HG02840 (cell line): ENCODE data around the gene BDKRB2.

Experiments used
- ATAC-seq: cut with Tn5 transposase; IDR thresholded peaks from one replicate; pipeline ENCODE4 v1.9.1; 2021; ENCODE audit warnings: mild to moderate bottlenecking, moderate library complexity, moderate number of reproducible peaks; ENCODE audit not compliant: unreplicated experiment, low FRiP score

Gene BDKRB2

DNA sequence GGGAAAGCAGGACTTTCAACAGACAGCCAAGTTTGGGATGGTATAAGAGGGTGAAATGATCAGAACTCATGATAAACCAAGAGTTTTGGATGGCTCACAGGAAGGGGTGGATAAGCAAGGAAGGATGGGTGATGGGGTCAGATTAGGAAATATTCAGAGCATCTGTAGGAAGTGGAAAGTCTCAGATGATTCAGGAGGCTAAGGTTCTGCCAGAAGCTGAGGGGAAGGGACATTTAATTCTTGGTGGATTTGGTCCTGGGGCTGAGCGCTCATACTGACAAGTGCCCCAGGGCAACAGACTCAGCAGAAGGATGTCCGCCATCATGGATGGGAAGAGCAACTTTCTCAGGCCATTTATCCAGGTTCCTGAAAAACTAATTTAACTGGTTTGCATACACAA, 28.4 kb upstream of the BDKRB2 start:
- ATAC-seq: no peak

- no peak for ATAC-seq
Measured at GRCh38 chr14:96176811-96177211, 27.8 kb upstream of the BDKRB2 start.

DNA sequence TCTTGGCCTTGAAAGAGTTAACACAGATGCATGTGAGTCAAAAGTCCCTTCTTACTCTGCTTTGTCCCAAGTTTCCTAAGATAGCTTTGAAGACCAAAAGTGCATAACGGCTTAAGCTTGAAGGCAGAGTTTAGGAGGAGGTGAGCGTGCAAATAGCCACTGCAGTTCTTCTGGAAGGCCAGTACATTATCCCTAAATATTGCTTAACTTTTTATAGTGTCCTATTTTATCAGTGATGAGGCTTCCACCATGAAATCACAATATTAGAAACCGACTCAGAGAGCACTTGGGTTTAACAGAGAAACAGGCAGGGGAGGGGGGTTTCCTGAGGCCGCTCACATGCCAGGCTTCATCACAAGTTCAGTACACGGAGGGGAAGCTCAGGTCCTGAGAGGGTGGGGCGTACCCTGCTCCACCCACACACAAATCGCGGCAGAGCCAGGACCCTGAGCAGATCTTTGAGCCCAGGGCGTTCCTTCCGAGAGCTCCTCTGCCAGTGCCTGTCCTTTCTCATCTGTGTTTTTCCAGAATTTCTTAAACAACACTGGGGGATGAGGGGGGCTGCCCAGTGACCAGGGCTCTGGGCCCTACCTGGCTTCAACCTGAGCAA, 26.8 kb upstream of the BDKRB2 start:
- ATAC-seq: no peak

GRCh38 chr14:96178461-96179321, 25.9 kb upstream of the BDKRB2 start:
- no peak for ATAC-seq

DNA sequence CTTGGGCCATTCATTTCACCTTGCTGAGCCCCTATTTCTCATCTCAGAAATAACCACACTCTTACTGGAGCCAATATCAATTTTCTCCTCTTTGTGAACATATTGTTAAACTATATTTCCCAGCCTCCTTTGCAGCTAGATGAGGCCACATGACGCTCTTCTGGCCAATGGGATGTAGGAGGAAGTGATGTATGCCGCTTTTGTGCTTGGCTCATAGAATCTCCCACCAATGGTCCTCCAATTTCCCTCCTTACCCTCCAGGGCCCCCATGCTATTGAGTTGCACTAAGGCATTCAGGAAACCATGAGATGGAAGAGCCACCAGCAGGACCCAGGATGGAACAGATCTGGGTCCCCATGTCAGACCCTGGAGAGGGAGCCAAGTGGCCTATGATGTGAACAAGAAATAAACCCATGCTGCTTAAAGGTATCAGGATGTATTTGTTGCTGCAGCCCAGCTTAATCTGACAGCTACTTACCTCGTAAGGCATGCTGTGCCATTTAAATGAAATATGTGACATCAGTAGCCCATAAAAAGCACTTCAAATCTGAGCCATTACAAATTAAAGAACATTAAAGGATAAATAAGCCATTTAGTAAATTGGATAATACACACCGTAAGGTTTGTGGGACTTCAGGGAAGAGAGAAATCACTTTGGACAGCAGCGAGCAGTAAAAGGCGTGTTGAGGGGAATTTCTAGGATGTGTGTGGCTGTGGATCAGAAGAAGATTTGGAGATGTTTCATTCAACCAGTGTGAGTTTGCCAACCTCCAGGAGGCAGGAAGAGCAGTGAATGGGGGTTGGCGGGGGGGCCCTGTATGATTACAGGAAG, 24.4 kb upstream of the BDKRB2 start:
- ATAC-seq: no peak

DNA sequence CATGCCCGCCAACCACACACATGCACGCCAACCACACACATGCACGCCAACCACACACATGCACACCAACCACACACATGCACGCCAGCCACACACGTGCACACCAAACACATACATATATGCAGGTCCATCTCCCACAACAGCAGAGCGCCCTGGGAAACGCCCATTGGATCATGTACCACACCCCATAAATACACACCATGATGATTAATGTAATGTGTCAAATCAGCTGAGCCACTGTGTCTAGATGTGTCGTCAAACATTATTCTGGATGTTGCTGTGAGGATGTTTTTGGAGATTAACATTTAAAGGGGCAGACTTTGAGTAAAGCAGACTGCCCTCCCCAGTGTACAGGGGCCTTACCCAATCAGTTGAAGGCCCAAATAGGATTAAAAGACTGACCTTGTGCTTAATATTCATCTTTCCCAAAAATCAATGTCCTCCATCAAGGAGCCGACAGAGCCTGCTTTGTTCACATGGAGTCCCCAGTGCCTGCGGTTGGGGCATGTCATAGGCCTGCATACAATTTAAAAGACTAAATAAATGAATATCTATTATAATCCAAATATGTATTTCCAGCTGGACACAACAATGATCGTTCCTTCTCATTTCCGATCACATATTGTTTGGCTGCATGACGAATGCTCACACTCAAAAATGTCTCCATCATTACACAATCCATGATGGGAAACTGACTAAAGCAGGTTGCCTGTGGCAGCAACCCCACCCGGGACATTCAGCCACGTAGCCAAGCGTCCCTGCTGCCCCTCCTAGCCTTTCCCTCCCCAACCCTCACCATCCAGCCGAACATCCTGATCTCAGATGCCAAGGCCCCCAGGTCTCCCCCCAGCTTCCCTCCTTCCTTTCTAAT, 23.2 kb upstream of the BDKRB2 start:
- ATAC-seq: no peak

GRCh38 chr14:96182546-96182945, 22.1 kb upstream of the BDKRB2 start:
- ATAC-seq: no peak

DNA sequence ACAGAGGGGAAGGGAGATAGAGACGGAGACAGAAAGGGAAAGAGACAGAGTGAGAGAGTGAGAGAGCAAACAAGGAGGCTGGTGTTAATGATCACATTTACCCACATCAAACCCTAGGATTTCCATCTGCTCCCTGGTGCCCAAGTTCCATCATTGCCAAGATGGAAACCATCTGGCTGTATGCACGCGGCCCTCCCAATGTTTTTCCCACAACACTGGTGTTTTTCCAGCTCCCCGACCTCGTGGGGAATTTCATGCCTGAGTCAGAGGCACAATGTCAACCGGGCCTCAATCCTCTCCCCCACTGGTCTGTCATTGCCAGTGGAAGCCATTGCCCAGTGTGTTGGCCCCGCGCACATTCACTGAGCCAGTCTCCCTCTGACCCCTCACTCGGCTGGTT, 19.9 kb upstream of the BDKRB2 start:
- no peak for ATAC-seq

DNA sequence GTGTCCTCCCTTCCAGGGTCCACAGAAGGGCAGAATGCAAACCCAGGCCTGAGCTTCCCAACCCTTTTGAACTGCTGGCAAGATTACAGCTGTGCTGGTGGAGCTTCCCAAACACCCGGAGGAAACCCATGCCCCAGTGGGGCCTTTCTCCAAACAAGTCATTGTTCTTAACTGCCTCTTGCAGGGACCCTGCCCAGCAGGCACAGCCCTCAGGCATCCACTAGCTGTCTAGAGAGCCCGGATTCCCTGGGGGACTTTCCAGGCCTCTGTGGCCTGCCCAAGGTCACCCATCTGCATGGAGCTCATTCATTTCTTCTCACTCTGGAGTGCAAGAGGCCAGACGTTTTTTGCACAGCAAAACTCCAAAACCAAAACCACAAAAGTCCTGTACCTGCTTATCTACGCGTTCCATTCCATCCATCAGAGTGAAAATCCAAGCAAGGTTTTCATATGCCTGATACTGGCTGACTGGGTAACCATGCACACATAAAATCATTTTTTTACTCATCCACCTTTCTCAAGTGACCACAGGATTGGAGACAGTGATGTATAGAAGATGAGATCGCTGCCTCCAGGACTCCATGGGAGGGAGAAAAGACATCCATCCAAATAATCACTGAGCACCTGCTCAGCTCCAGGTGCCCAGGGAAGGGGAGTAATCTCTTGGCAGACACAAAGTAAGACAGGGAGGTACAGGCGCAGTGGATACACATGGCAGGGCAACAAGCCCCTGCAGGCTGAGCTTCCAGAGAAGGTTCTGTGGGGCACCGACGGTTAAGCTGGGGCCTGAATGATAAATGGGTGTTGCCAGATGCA, 17.2 kb upstream of the BDKRB2 start:
- ATAC-seq: no peak

- no peak for ATAC-seq
Measured at GRCh38 chr14:96189281-96189711, 15.3 kb upstream of the BDKRB2 start.

- no peak for ATAC-seq
Measured at GRCh38 chr14:96191353-96191752, 13.3 kb upstream of the BDKRB2 start.

DNA sequence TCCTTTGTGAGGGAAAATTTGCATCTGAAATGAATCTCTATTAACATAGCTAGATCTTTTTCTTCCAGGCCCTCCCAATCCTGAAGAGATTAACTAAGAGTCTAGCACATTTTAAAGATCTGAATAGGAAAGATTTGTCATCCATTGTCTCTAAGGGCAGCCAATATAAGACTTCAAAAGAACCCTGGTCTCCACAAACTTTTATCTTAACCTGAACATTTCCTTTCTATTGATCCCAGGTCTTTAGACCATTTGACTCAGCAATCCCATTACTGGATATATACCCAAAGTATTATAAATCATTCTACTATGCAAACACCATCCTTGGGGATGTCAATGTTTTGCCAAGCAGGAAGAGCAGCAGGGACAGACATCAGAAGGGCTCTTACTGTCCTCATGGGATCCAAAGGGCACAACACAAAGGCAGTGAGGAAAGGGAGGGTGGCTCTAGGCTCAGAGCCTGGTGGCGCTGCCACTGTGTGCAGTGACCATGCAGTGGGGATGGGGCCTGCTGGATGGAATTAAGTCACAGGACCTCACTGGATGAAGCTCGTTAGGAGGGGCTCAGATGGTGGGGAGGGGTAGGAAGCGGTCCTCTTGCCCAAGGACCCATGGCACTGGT, 12.7 kb upstream of the BDKRB2 start:
- ATAC-seq: no peak

- ATAC-seq: no peak
Measured at GRCh38 chr14:96192975-96193805, 11.4 kb upstream of the BDKRB2 start.

- no peak for ATAC-seq
Measured at GRCh38 chr14:96194262-96194656, 10.4 kb upstream of the BDKRB2 start.

DNA sequence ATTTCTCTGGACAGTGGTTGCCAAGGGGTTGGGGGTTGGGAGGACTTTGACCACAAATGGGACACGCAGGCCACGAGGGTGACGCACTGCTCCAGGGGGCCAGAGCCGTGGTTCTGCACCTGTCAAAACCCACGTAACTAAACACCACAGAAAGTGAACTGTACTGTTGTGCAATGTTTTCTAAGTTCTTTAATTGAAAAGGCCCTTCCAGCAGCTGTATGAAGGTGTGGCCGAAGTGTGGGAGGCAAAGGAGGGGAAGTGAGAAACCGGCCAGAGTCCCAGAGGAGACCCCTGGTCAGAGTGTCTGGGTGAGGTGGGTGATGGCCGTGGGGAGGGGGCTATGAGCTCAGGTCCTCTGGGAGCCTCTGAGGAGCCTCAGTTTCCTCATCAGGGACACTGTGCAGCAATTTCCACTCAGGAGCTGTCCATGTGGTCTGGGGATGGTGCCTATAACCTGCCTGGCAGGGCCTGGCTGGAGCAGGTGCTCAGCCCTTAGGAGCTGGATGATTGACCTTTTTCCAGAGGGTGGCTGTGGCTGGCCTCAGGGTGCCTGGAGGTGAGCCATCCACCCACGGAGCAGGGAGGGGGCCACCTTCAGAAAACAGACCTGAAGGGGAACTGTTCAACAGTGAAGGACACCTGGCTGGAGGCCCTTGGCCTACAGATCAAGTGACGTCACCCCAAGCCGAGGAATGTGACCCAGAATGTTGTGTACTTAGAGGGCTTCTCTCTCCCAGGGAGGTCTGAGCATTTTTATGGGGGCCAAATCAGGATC, 9.8 kb upstream of the BDKRB2 start:
- no peak for ATAC-seq

- ATAC-seq: no peak
Measured at GRCh38 chr14:96195441-96196081, 9.1 kb upstream of the BDKRB2 start.
